ENCODE results near the gene ZCWPW1. TPM values are rescaled to one million over a fixed set of nuclear protein-coding genes. Genes with fewer than 3 reads are reported as not detected.

Gene ZCWPW1
- total RNA-seq (1 to 10 TPM; 3.8 to 9.4 (median 6.2) TPM), polyA plus RNA-seq (1 to 10 TPM; 1.2 to 6.2 (median 5.4) TPM)

GRCh38 chr7:100428199-100428966 is at the start of gene ZCWPW1:
Gene ZCWPW1 (minus strand): TSS chr7:100428703. CDS start chr7:100420649, 8,054 bp downstream.
- Histone ChIP-seq H3K27ac (peak within 1 kb of the TSS; percentile 91 to 100 (median 99)), H3K4me1 (peaks cover 0 to 35% (median 30%) of the 10 kb centered on the region in 4 donors), H3K36me3 (peaks cover 1 to 16% (median 7%) of the 10 kb centered on the region in 4 donors), H3K4me3 (peak within 1 kb of the TSS; percentile 61 to 98 (median 88)), H3K9me3 (no peaks in the 10 kb centered on the region), H3K27me3 (no peaks in the 10 kb centered on the region)
- TF ChIP-seq POLR2AphosphoS5 (IDR thresholded peaks at IDR 0.05) (peak; percentile 99 to 100 (median 100)), POLR2A (IDR thresholded peaks at IDR 0.05) (peak; percentile 100), EP300 (IDR thresholded peaks at IDR 0.05) (peak in 1 of 4 donors; percentile 8)
- TF ChIP-seq, protein P1, sequence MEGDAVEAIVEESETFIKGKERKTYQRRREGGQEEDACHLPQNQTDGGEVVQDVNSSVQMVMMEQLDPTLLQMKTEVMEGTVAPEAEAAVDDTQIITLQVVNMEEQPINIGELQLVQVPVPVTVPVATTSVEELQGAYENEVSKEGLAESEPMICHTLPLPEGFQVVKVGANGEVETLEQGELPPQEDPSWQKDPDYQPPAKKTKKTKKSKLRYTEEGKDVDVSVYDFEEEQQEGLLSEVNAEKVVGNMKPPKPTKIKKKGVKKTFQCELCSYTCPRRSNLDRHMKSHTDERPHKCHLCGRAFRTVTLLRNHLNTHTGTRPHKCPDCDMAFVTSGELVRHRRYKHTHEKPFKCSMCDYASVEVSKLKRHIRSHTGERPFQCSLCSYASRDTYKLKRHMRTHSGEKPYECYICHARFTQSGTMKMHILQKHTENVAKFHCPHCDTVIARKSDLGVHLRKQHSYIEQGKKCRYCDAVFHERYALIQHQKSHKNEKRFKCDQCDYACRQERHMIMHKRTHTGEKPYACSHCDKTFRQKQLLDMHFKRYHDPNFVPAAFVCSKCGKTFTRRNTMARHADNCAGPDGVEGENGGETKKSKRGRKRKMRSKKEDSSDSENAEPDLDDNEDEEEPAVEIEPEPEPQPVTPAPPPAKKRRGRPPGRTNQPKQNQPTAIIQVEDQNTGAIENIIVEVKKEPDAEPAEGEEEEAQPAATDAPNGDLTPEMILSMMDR (IDR thresholded peaks at IDR 0.05) = no peak
- intact Hi-C loops (cut with DNase I) = no loop called here
- DNase-seq = peak; percentile 99
- WGBS, 2 donors = 1% methylated on average over 66 of the region's 66 CpGs

DNA sequence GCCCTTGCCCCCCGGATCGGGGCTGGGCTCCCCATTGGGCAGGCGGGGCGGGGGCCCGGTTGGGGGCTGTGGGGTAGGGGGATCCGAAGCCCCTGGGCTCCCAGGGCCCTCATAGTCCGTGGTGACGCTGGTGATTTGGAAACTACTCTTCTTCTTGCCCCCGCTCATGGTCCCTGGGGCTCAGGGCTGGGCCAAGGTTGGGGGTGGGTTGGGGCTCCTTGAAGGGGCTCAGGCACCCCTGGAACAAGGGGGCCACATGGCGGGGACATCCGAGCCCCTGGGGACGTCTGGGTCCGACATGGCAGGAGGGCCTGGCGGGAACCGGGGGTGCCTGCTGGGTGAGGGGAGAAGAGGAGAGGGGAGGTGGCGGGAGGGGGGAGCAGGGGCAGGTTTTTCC is 49.4 kb upstream of the ZCWPW1 start:
- WGBS, 2 donors = 1% methylated on average over 16 of the region's 16 CpGs
- Histone ChIP-seq H3K4me1 (peaks cover 0 to 62% (median 61%) of the 10 kb centered on the region in 4 donors), H3K27ac (peak overlapping the region; percentile 93 to 96 (median 94)), H3K4me3 (peak overlapping the region; percentile 64 to 100 (median 90)), H3K36me3 (peaks cover 6 to 21% (median 15%) of the 10 kb centered on the region in 4 donors), H3K9me3 (no peaks in the 10 kb centered on the region), H3K27me3 (no peaks in the 10 kb centered on the region)
- intact Hi-C loops (cut with DNase I) = loop anchor here (2.0 to 10.0 kb wide), 2 partner anchors 63 to 387 kb away; partner anchors contain the start of gene TRIP6
- DNase-seq = no peak
- TF ChIP-seq POLR2AphosphoS5 (IDR thresholded peaks at IDR 0.05) = no peak
- TF ChIP-seq, protein P1 (IDR thresholded peaks at IDR 0.05) = no peak
- no peak for TF ChIP-seq EP300 (IDR thresholded peaks at IDR 0.05)
- TF ChIP-seq POLR2A (IDR thresholded peaks at IDR 0.05) = no peak

GRCh38 chr7:100476903-100477870 is 48.7 kb upstream of the ZCWPW1 start:
- H3K9me3 ChIP-seq = no peaks in the 10 kb centered on the region
- no peaks in the 10 kb centered on the region for H3K27me3 ChIP-seq
- intact Hi-C loops (cut with DNase I) = loop anchor here (10.0 kb wide), 1 partner anchor 388 kb away; the partner anchor contains the start of gene TRIP6
- peak overlapping the region; percentile 64 to 100 (median 90) for H3K4me3 ChIP-seq
- peaks cover 0 to 64% (median 63%) of the 10 kb centered on the region in 4 donors for H3K4me1 ChIP-seq
- WGBS, 2 donors = 8% methylated on average over 30 of the region's 30 CpGs
- TF ChIP-seq EP300 (IDR thresholded peaks at IDR 0.05) (no peak), POLR2AphosphoS5 (IDR thresholded peaks at IDR 0.05) (no peak)
- DNase-seq = no peak
- peaks cover 6 to 28% (median 18%) of the 10 kb centered on the region in 4 donors for H3K36me3 ChIP-seq
- H3K27ac ChIP-seq = peak overlapping the region; percentile 93 to 96 (median 94)

- H3K4me1 ChIP-seq = peaks cover 0 to 71% (median 69%) of the 10 kb centered on the region in 4 donors
- H3K27me3 ChIP-seq = no peaks in the 10 kb centered on the region
- no peak for TF ChIP-seq POLR2A (IDR thresholded peaks at IDR 0.05)
- TF ChIP-seq, protein P1 (IDR thresholded peaks at IDR 0.05) = no peak
- TF ChIP-seq POLR2AphosphoS5 (IDR thresholded peaks at IDR 0.05) = peak in 1 of 4 donors; percentile 15
- no peak for DNase-seq
- H3K27ac ChIP-seq = peak overlapping the region; percentile 43 to 96 (median 94)
- peaks cover 6 to 37% (median 22%) of the 10 kb centered on the region in 4 donors for H3K36me3 ChIP-seq
- H3K9me3 ChIP-seq = no peaks in the 10 kb centered on the region
- peak overlapping the region; percentile 64 to 100 (median 90) for H3K4me3 ChIP-seq
- WGBS, 2 donors = 25 to 56% methylated on average over 6 of the region's 6 CpGs
- intact Hi-C loops (cut with DNase I) = loop anchor here (10.0 kb wide), 1 partner anchor 389 kb away; the partner anchor contains the start of gene TRIP6
These were observed 47.7 kb upstream of the ZCWPW1 start for GRCh38 chr7:100476101-100476780.
